ENCODE data around the gene SMURF1.

DNA sequence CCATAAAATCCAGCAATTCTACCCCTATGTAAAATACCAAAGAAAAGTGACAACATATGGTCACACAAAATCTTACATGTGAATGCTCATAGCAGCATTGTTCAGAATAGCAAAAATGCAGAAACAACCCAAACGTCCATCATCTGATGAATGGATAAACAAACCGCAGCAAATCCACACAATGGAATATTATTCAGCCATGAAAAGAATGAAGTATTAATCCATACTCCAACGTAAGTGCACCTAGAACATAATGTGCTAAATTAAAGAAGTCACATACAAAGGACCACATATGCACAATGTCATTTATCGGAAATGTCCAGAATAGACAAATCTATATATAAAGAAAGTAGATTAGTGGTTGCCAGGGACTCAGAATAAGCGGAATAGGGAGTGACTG is 57.4 kb downstream of the SMURF1 start:
- TF ChIP-seq CTCF (IDR thresholded peaks at IDR 0.05): no peak
- TF ChIP-seq POLR2A (IDR thresholded peaks at IDR 0.05): no peak

Data from esophagus squamous epithelium (tissue), 4 donors.